MCF 10A (cell line): Measurements from ENCODE around the gene TBCD. TPM values are rescaled to one million over a fixed set of nuclear protein-coding genes. Genes with fewer than 3 reads are reported as not detected.

ENCODE experiments used
- BruUV-seq: library from RNA; stranded (reverse); fragments of 400-500 nt; replicated peaks from 2 replicates; lab custom pipeline; 2021; lab: Mats Ljungman, UMichigan
- CTCF ChIA-PET: fragments of 300-600 bp; sonication (Branson Sonifier 250); formaldehyde crosslinking; extraction: SDS; loops from one replicate; lab custom pipeline; 2021; ENCODE audit warnings: antibody characterized with exemption, inconsistent platforms; lab: Yijun Ruan, JAX
- POLR2A ChIA-PET: fragments of 300-600, 350-650 bp; sonication (Branson Sonifier 250); formaldehyde crosslinking; extraction: SDS; loops from one replicate; lab custom pipeline; 2020; ENCODE audit warnings: antibody characterized with exemption, inconsistent platforms; lab: Yijun Ruan, JAX
- DNase-seq: peaks from one replicate; pipeline ENCODE4 v3.0.0-alpha.2; 2018; ENCODE audit not compliant: unreplicated experiment
- H3K27ac Mint-ChIP-seq: one replicate; pipeline ENCODE4 v1.8.0; 2022; ENCODE audit warnings: mild to moderate bottlenecking, low read depth, mixed read lengths; ENCODE audit not compliant: unreplicated experiment
- H3K27me3 Mint-ChIP-seq: one replicate; pipeline ENCODE4 v1.8.0; 2022; ENCODE audit warnings: mixed read lengths; ENCODE audit not compliant: insufficient read depth, unreplicated experiment
- H3K36me3 Mint-ChIP-seq: one replicate; pipeline ENCODE4 v1.8.0; 2022; ENCODE audit warnings: mild to moderate bottlenecking, moderate library complexity, mixed read lengths; ENCODE audit not compliant: insufficient read depth, unreplicated experiment
- H3K4me1 Mint-ChIP-seq: one replicate; pipeline ENCODE4 v1.8.0; 2022; ENCODE audit warnings: mixed read lengths; ENCODE audit not compliant: insufficient read depth, unreplicated experiment
- H3K4me3 Mint-ChIP-seq: one replicate; pipeline ENCODE4 v1.8.0; 2022; ENCODE audit warnings: mild to moderate bottlenecking, moderate library complexity, mixed read lengths; ENCODE audit not compliant: unreplicated experiment
- H3K9me3 Mint-ChIP-seq: one replicate; pipeline ENCODE4 v1.8.0; 2022; ENCODE audit warnings: mixed read lengths; ENCODE audit not compliant: unreplicated experiment
- intact Hi-C: fragments of 100-400 bp; cut with micrococcal nuclease; formaldehyde crosslinking; loops from 2 replicates; pipeline ENCODE4 v1.14.1; 2022
- total RNA-seq: library from RNA; stranded (reverse); gene quantifications from 2 replicates; pipeline ENCODE4 v1.2.3, GENCODE V29; 2022
- TF ChIP-seq, protein P1 (sequence below): fragments of 200-600 bp; IDR thresholded peaks from one replicate; pipeline ENCODE4 v1.8.0; 2022; ENCODE audit warnings: antibody characterized with exemption, mild to moderate bottlenecking; ENCODE audit not compliant: unreplicated experiment

The TBCD gene
- total RNA-seq, 1 experiment from 2014 or later: 76.2 TPM

GRCh38 chr17:82922646-82923045 lies 170.8 kb downstream of the TBCD start:
- intact Hi-C loops: no loop called here
- ChIA-PET CTCF (no interaction called here), POLR2A (no interaction called here)
- no peaks in the 10 kb centered on the region for H3K9me3 Mint-ChIP-seq
- H3K27me3 Mint-ChIP-seq: no peaks in the 10 kb centered on the region
- no peak overlapping the region for H3K27ac Mint-ChIP-seq
- DNase-seq: no peak
- BruUV-seq: no TSS peak
- H3K36me3 Mint-ChIP-seq: peaks cover 42% of the 10 kb centered on the region
- no peaks in the 10 kb centered on the region for H3K4me1 Mint-ChIP-seq
- no peak overlapping the region for H3K4me3 Mint-ChIP-seq
- TF ChIP-seq, protein P1, sequence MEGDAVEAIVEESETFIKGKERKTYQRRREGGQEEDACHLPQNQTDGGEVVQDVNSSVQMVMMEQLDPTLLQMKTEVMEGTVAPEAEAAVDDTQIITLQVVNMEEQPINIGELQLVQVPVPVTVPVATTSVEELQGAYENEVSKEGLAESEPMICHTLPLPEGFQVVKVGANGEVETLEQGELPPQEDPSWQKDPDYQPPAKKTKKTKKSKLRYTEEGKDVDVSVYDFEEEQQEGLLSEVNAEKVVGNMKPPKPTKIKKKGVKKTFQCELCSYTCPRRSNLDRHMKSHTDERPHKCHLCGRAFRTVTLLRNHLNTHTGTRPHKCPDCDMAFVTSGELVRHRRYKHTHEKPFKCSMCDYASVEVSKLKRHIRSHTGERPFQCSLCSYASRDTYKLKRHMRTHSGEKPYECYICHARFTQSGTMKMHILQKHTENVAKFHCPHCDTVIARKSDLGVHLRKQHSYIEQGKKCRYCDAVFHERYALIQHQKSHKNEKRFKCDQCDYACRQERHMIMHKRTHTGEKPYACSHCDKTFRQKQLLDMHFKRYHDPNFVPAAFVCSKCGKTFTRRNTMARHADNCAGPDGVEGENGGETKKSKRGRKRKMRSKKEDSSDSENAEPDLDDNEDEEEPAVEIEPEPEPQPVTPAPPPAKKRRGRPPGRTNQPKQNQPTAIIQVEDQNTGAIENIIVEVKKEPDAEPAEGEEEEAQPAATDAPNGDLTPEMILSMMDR: no peak

DNA sequence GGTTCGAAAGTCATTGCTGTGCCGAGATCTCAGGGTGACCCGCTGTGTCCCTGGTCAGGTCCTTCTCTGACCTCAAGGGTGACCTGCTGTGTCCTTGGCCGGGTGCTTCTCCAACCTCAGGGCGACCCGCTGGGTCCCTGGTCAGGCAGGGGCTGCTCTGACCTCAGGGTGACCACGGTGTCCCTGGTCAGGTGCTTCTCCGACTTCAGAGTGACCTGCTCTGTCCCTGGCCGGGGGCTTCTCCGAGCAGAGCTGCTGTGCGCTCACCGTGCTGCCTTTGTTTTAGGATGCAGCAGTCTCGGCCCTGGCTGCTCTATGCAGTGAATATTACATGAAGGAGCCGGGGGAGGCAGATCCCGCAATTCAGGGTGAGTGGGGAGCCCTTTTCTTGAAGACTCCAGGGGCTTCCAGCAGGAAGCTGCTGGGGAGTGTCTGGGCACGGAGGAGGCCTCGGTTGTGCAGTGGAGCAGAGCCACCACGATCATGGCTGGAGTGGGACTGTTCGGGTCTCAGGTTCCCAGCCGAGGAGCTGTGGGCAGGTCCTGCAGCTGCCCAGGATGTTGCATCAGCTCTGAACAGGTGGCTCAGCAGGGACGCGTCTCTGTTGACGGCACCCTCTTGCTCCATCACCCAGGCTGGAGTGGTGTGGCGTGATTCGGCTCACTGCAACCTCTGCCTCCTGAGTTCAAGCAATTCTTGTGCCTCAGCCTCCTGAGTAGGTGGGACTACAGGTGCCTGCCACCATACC lies 171.7 kb downstream of the TBCD start:
- Mint-ChIP-seq H3K27me3 (no peaks in the 10 kb centered on the region), H3K36me3 (peaks cover 43% of the 10 kb centered on the region), H3K27ac (no peak overlapping the region), H3K9me3 (no peaks in the 10 kb centered on the region), H3K4me3 (no peak overlapping the region), H3K4me1 (no peaks in the 10 kb centered on the region)
- no peak for DNase-seq
- BruUV-seq: no TSS peak
- POLR2A ChIA-PET: no interaction called here
- intact Hi-C loops: no loop called here
- TF ChIP-seq, protein P1: no peak
- CTCF ChIA-PET: no interaction called here

DNA sequence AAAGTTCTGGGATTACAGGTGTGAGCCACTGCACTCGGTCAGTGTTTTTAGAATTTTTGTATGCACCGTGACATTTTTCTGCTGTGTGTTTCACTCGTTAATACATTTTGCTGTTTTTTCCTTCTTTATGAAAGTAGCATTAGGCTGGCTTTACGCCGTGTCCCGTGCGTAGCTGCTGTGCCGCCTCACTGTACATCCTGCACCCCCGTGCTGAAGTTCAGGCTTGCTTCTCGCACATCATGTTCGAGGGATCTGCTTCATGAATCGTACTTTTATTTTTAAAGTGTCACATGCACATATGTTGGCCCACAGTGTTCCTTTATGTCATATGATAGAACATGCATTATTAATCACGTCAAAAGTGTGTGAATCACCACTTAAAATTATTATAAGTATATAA lies 172.3 kb downstream of the TBCD start:
- TF ChIP-seq, protein P1: no peak
- intact Hi-C loops: no loop called here
- no peak overlapping the region for H3K27ac Mint-ChIP-seq

DNA sequence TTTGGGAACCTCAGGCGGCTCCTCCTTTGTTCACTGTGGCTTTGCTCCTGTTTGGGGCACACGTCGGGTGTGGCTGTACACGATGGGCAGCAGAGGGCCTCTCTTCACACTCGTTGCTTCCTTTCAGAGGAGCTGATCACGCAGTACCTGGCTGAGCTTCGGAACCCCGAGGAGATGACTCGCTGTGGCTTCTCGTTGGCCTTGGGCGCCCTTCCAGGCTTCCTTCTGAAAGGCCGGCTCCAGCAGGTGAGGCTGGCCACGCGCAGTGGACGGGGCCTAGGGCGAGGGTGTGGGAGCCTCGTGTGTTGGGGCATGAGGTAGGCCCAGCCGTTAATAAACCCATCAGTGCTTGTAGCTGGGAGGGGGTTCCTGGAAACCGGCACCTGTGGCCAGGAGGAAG lies 172.9 kb downstream of the TBCD start:
- Mint-ChIP-seq H3K4me1 (no peaks in the 10 kb centered on the region), H3K27ac (no peak overlapping the region), H3K4me3 (no peak overlapping the region), H3K27me3 (no peaks in the 10 kb centered on the region), H3K9me3 (no peaks in the 10 kb centered on the region), H3K36me3 (peaks cover 36% of the 10 kb centered on the region)
- ChIA-PET CTCF (interaction anchor here (0.9 kb wide), 1 partner anchor 256 kb away, joined by 3 read pairs; no protein-coding TSS in a partner anchor), POLR2A (no interaction called here)
- intact Hi-C loops: no loop called here
- peak; percentile 50 for DNase-seq
- TF ChIP-seq, protein P1: no peak
- no TSS peak for BruUV-seq

More for the DNA sequence above, 172.3 kb downstream of the TBCD start:
- BruUV-seq: no TSS peak
- ChIA-PET POLR2A (no interaction called here), CTCF (no interaction called here)
- Mint-ChIP-seq H3K4me3 (no peak overlapping the region), H3K27me3 (no peaks in the 10 kb centered on the region), H3K4me1 (no peaks in the 10 kb centered on the region), H3K9me3 (no peaks in the 10 kb centered on the region), H3K36me3 (peaks cover 37% of the 10 kb centered on the region)
- no peak for DNase-seq
